Sigmoid colon (tissue), 7 donors: Measurements from ENCODE around the gene MAP1LC3B2. TPM values are rescaled to one million over a fixed set of nuclear protein-coding genes. Genes with fewer than 3 reads are reported as not detected.

Experiments used
- DNase-seq: peaks from one replicate; pipeline ENCODE4 v3.0.0-alpha.2; 2019
- H3K27ac ChIP-seq, 4 donors: fragments of 200-600 bp; sonication (generic); one replicate each; pipeline ENCODE4 v1.5.1; 2016 to 2019; ENCODE audit warnings: mild to moderate bottlenecking in 1 of 4
- H3K27me3 ChIP-seq, 3 donors: fragments of 200-600 bp; sonication (generic); one replicate each; pipeline ENCODE4 v1.5.1; 2019; ENCODE audit warnings: mild to moderate bottlenecking in 1 of 3
- H3K36me3 ChIP-seq, 4 donors: fragments of 200-600 bp; sonication (generic); one replicate each; pipeline ENCODE4 v1.5.1; 2016 to 2019
- H3K4me1 ChIP-seq, 4 donors: fragments of 200-600 bp; sonication (generic); one replicate each; pipeline ENCODE4 v1.5.1; 2017 to 2019
- H3K4me3 ChIP-seq, 4 donors: fragments of 200-600 bp; sonication (generic); one replicate each; pipeline ENCODE4 v1.5.1; 2017 to 2019; ENCODE audit warnings: mild to moderate bottlenecking in 2 of 4, moderate library complexity in 1 of 4
- H3K9me3 ChIP-seq, 4 donors: fragments of 200-600 bp in 3 of 4; sonication (generic) in 3 of 4; one replicate each; pipeline versions ENCODE4 v1.5.1 to v1.6.1; 2013 to 2019
- CTCF ChIP-seq, 4 experiments: fragments of 450-650 bp in 3 of 4; fragments of 200-600 bp in 1 of 4; IDR thresholded peaks; one replicate each; pipeline ENCODE4 v1.5.1; 2016 to 2019; ENCODE audit warnings: antibody characterized with exemption in 4 of 4, mild to moderate bottlenecking in 3 of 4, moderate library complexity in 2 of 4
- EP300 ChIP-seq, 4 donors: sonication (generic); formaldehyde crosslinking; IDR thresholded peaks; one replicate each; pipeline ENCODE4 v1.6.1; 2017; ENCODE audit warnings: antibody characterized with exemption in 4 of 4
- POLR2A ChIP-seq, 2 donors: fragments of 450-650 bp; IDR thresholded peaks; one replicate each; pipeline ENCODE4 v1.6.1; 2016; ENCODE audit warnings: antibody characterized with exemption in 2 of 2, mild to moderate bottlenecking in 2 of 2, moderate library complexity in 2 of 2
- POLR2AphosphoS5 ChIP-seq, 4 donors: sonication (generic); formaldehyde crosslinking; IDR thresholded peaks; one replicate each; pipeline ENCODE4 v1.6.1; 2017; ENCODE audit warnings: antibody characterized with exemption in 4 of 4
- WGBS, 2 donors: extraction: QIAGEN DNeasy Blood & Tissue Kit; methylation state at CpG; one replicate each; pipeline ENCODE4 v1.1.7; 2013; 5-methylcytosine and 5-hydroxymethylcytosine counted together
- intact Hi-C: fragments of 100-400 bp; cut with DNase I; formaldehyde crosslinking; loops from one replicate; pipeline ENCODE4 v1.15.1; 2023
- polyA plus RNA-seq, 3 donors: library from polyadenylated mRNA; stranded (reverse); fragments of 200-250 nt; gene quantifications; one replicate each; pipeline ENCODE4 v1.2.3, GENCODE V29; 2013
- total RNA-seq, 4 donors: library from RNA; depleted of rRNA; stranded (reverse); fragments of >200 nt; gene quantifications; one replicate each; pipeline ENCODE4 v1.1.0, GENCODE V29; 2016
- donor health status: healthy with polysubstance abuse.
- donor health status: Bipolar disorder and iron deficiency.
- donor health status: healthy.

The MAP1LC3B2 gene
- total and polyA plus RNA-seq, 7 donors = 0.90 to 6.2 (median 2.9) TPM; not detected in 3

- Histone ChIP-seq H3K4me3 (no peak overlapping the region), H3K9me3 (no peaks in the 10 kb centered on the region), H3K4me1 (peaks cover 0 to 3% (median 0%) of the 10 kb centered on the region in 4 donors), H3K36me3 (no peaks in the 10 kb centered on the region), H3K27ac (no peak overlapping the region), H3K27me3 (no peaks in the 10 kb centered on the region)
- intact Hi-C loops = no loop called here
- DNase-seq = no peak
- whole genome bisulfite sequencing, 2 donors = 90 to 94% methylated on average over 6 of the region's 6 CpGs
- no peak for TF ChIP-seq EP300 (IDR thresholded peaks at IDR 0.05)
- TF ChIP-seq CTCF (IDR thresholded peaks at IDR 0.05) = no peak
- TF ChIP-seq POLR2AphosphoS5 (IDR thresholded peaks at IDR 0.05) = no peak
- TF ChIP-seq POLR2A (IDR thresholded peaks at IDR 0.05) = no peak
Measured at GRCh38 chr12:116556356-116556952, 2.7 kb upstream of the MAP1LC3B2 start.

GRCh38 chr12:116556964-116557698 is 2.0 kb upstream of the MAP1LC3B2 start:
- H3K27me3 ChIP-seq = no peaks in the 10 kb centered on the region
- DNase-seq = no peak
- H3K27ac ChIP-seq = no peak overlapping the region
- intact Hi-C loops = no loop called here
- WGBS, 2 donors = 90 to 95% methylated on average over 4 of the region's 4 CpGs
- peaks cover 0 to 3% (median 0%) of the 10 kb centered on the region in 4 donors for H3K4me1 ChIP-seq
- no peak overlapping the region for H3K4me3 ChIP-seq
- no peaks in the 10 kb centered on the region for H3K9me3 ChIP-seq
- TF ChIP-seq CTCF (IDR thresholded peaks at IDR 0.05) (no peak), POLR2A (IDR thresholded peaks at IDR 0.05) (no peak), POLR2AphosphoS5 (IDR thresholded peaks at IDR 0.05) (no peak), EP300 (IDR thresholded peaks at IDR 0.05) (no peak)
- no peaks in the 10 kb centered on the region for H3K36me3 ChIP-seq

GRCh38 chr12:116558280-116559161 is 660 bp upstream of the MAP1LC3B2 start:
- H3K36me3 ChIP-seq = no peaks in the 10 kb centered on the region
- no peaks in the 10 kb centered on the region for H3K9me3 ChIP-seq
- no peak overlapping the region for H3K4me3 ChIP-seq
- TF ChIP-seq POLR2A (IDR thresholded peaks at IDR 0.05) (no peak), CTCF (IDR thresholded peaks at IDR 0.05) (no peak), EP300 (IDR thresholded peaks at IDR 0.05) (no peak), POLR2AphosphoS5 (IDR thresholded peaks at IDR 0.05) (no peak)
- DNase-seq = no peak
- 75 to 80% methylated on average over 21 of the region's 21 CpGs for WGBS, 2 donors
- peak overlapping the region in 3 of 4 donors; percentile 44 to 60 (median 58) for H3K27ac ChIP-seq
- intact Hi-C loops = no loop called here
- no peaks in the 10 kb centered on the region for H3K27me3 ChIP-seq
- peaks cover 0 to 3% (median 0%) of the 10 kb centered on the region in 4 donors for H3K4me1 ChIP-seq

- H3K27me3 ChIP-seq = no peaks in the 10 kb centered on the region
- TF ChIP-seq POLR2AphosphoS5 (IDR thresholded peaks at IDR 0.05) = no peak
- TF ChIP-seq EP300 (IDR thresholded peaks at IDR 0.05) = no peak
- no peak for TF ChIP-seq CTCF (IDR thresholded peaks at IDR 0.05)
- TF ChIP-seq POLR2A (IDR thresholded peaks at IDR 0.05) = no peak
- peaks cover 0 to 4% (median 0%) of the 10 kb centered on the region in 4 donors for H3K9me3 ChIP-seq
- no peaks in the 10 kb centered on the region for H3K36me3 ChIP-seq
- peaks cover 0 to 3% (median 0%) of the 10 kb centered on the region in 4 donors for H3K4me1 ChIP-seq
- no peak overlapping the region for H3K27ac ChIP-seq
- 66 to 80% methylated on average over 6 of the region's 6 CpGs for WGBS, 2 donors
- DNase-seq = no peak
- no peak overlapping the region for H3K4me3 ChIP-seq
- intact Hi-C loops = no loop called here
Measured at GRCh38 chr12:116561181-116561821, 2.1 kb downstream of the MAP1LC3B2 start.
